SU-DHL-6 (cell line): ENCODE results near the gene EIF2S1.

Source experiments
- H2AFZ ChIP-seq: fragments of 200-600 bp; sonication (generic); 2 replicates; pipeline ENCODE4 v1.6.1; 2014; ENCODE audit warnings: low read depth, mild to moderate bottlenecking, moderate library complexity, mixed read lengths, antibody characterized with exemption, low read length; ENCODE audit not compliant: severe bottlenecking
- H3F3A ChIP-seq: fragments of 200-600 bp; shearing (Covaris generic); 2 replicates; pipeline ENCODE4 v1.6.0; 2016; ENCODE audit warnings: antibody characterized with exemption, mild to moderate bottlenecking; ENCODE audit not compliant: insufficient read depth
- H3K27ac ChIP-seq: fragments of 200-600 bp; sonication (generic); 2 replicates; pipeline ENCODE4 v1.5.1; 2016; ENCODE audit warnings: low read depth, mild to moderate bottlenecking, low read length, moderate library complexity, mixed read lengths
- H3K27me3 ChIP-seq: fragments of 200-600 bp; sonication (generic), shearing (Covaris generic); 2 replicates; pipeline ENCODE4 v1.6.0; 2014; ENCODE audit warnings: mild to moderate bottlenecking, low read length
- H3K36me3 ChIP-seq: fragments of 200-600 bp; sonication (generic); 2 replicates; pipeline ENCODE4 v1.6.1; 2014; ENCODE audit warnings: mild to moderate bottlenecking, low read length, mixed read lengths
- H3K4me2 ChIP-seq: fragments of 300-600, 200-600 bp; shearing (Covaris generic), sonication (generic); 2 replicates; pipeline ENCODE4 v1.6.0; 2014; ENCODE audit warnings: low read length, low read depth, mild to moderate bottlenecking; ENCODE audit not compliant: poor library complexity, severe bottlenecking
- H3K4me3 ChIP-seq: fragments of 200-600 bp; sonication (generic); 2 replicates; pipeline ENCODE4 v1.5.1; 2014; ENCODE audit warnings: antibody characterized with exemption, low read length, mild to moderate bottlenecking, mixed read lengths; ENCODE audit not compliant: insufficient read depth, poor library complexity, severe bottlenecking
- H3K79me2 ChIP-seq: fragments of 200-600 bp; sonication (generic); 2 replicates; pipeline ENCODE4 v1.6.1; 2014; ENCODE audit warnings: mild to moderate bottlenecking, low read length, moderate library complexity; ENCODE audit not compliant: insufficient read depth
- H3K9ac ChIP-seq: fragments of 200-600 bp; sonication (generic); 2 replicates; pipeline ENCODE4 v1.7.0; 2014; ENCODE audit warnings: mild to moderate bottlenecking, low read length
- H3K9me2 ChIP-seq: fragments of 200-600 bp; sonication (generic); replicated peaks from 2 replicates; pipeline ENCODE4 v1.6.1; 2014; ENCODE audit warnings: low read length; ENCODE audit not compliant: insufficient read depth
- H3K9me3 ChIP-seq: fragments of 200-600 bp; sonication (generic); 2 replicates; pipeline ENCODE4 v1.6.1; 2014; ENCODE audit warnings: low read length, mixed read lengths; ENCODE audit not compliant: insufficient read depth
- H4K20me1 ChIP-seq: fragments of 200-600 bp; sonication (generic); 2 replicates; pipeline ENCODE4 v1.6.1; 2014; ENCODE audit warnings: low read depth, mild to moderate bottlenecking, antibody characterized with exemption, low read length, moderate library complexity, mixed read lengths
- EZH2phosphoT487 ChIP-seq: fragments of 200-600 bp; sonication (generic), shearing (Covaris generic); conservative IDR thresholded peaks from 2 replicates; pipeline ENCODE4 v1.6.1; 2018; ENCODE audit warnings: mild to moderate bottlenecking, antibody characterized with exemption, low read length, moderate library complexity, mixed read lengths
- TF ChIP-seq, protein P1 (sequence below): fragments of 200-600 bp; sonication (generic); IDR thresholded peaks from one replicate; pipeline ENCODE4 v1.5.1; 2017; ENCODE audit warnings: antibody characterized with exemption, mild to moderate bottlenecking, low read length, moderate library complexity; ENCODE audit not compliant: insufficient read depth, poor library complexity, severe bottlenecking

The EIF2S1 gene

DNA sequence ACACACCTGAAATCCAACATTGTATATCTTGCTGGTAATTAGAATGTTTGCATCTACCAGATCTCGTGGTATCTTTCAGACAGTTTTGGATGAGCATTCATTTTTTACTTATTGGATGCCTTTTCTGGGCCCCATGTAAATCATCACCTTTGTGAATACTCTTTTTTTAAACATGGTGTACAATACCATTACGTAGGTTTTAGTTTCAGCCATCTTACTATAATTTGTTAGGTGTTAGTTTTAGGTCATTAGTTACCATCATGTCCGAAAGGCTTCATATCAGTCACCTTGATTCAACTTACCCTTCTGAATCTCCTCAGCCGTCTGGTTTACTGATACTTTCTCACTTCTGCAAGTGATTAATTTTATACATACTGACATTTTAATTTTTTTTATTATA lies 5.3 kb downstream of the EIF2S1 start:
- peaks cover 47% of the 10 kb centered on the region for H3K36me3 ChIP-seq
- no peaks in the 10 kb centered on the region for H3K9me2 ChIP-seq
- H3K4me2 ChIP-seq = no peak overlapping the region
- no peaks in the 10 kb centered on the region for H3F3A ChIP-seq
- no peak overlapping the region for H3K4me3 ChIP-seq
- no peaks in the 10 kb centered on the region for H3K9me3 ChIP-seq
- no peaks in the 10 kb centered on the region for H3K27me3 ChIP-seq
- TF ChIP-seq, protein P1, sequence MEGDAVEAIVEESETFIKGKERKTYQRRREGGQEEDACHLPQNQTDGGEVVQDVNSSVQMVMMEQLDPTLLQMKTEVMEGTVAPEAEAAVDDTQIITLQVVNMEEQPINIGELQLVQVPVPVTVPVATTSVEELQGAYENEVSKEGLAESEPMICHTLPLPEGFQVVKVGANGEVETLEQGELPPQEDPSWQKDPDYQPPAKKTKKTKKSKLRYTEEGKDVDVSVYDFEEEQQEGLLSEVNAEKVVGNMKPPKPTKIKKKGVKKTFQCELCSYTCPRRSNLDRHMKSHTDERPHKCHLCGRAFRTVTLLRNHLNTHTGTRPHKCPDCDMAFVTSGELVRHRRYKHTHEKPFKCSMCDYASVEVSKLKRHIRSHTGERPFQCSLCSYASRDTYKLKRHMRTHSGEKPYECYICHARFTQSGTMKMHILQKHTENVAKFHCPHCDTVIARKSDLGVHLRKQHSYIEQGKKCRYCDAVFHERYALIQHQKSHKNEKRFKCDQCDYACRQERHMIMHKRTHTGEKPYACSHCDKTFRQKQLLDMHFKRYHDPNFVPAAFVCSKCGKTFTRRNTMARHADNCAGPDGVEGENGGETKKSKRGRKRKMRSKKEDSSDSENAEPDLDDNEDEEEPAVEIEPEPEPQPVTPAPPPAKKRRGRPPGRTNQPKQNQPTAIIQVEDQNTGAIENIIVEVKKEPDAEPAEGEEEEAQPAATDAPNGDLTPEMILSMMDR = no peak
- TF ChIP-seq EZH2phosphoT487 = no peak
- peaks cover 37% of the 10 kb centered on the region for H4K20me1 ChIP-seq
- H3K9ac ChIP-seq = no peak overlapping the region
- H3K27ac ChIP-seq = no peak overlapping the region
- peaks cover 91% of the 10 kb centered on the region for H3K79me2 ChIP-seq
- no peak overlapping the region for H2AFZ ChIP-seq

DNA sequence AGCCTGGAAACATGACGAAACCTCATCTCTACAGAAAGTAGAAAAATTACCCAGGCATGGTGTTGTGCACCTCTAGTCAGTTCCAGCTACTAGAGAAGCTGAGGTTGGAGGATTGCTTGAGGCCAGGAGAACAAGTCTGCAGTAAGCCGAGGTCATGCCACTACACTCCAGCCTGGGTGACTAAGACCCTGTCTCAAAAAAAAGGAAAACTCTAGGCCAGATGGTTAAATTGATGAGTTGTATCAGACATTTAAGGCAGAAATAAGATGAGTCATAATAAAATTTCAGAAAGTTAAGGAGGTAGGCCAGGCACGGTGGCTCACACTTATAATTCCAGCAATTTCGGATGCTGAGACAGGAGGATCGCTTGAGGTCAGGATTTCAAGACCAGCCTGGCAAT lies 10.7 kb downstream of the EIF2S1 start:
- Histone ChIP-seq H3K4me3 (no peak overlapping the region), H3K9ac (no peak overlapping the region), H3K79me2 (peaks cover 62% of the 10 kb centered on the region), H3K9me2 (no peaks in the 10 kb centered on the region), H3K9me3 (no peaks in the 10 kb centered on the region), H3F3A (no peaks in the 10 kb centered on the region), H3K36me3 (peaks cover 54% of the 10 kb centered on the region), H4K20me1 (peaks cover 8% of the 10 kb centered on the region; the same call in 1 of the 2 replicates), H2AFZ (no peak overlapping the region), H3K27me3 (no peaks in the 10 kb centered on the region), H3K4me2 (no peak overlapping the region), H3K27ac (no peak overlapping the region)
- TF ChIP-seq, protein P1 = no peak
- no peak for TF ChIP-seq EZH2phosphoT487

DNA sequence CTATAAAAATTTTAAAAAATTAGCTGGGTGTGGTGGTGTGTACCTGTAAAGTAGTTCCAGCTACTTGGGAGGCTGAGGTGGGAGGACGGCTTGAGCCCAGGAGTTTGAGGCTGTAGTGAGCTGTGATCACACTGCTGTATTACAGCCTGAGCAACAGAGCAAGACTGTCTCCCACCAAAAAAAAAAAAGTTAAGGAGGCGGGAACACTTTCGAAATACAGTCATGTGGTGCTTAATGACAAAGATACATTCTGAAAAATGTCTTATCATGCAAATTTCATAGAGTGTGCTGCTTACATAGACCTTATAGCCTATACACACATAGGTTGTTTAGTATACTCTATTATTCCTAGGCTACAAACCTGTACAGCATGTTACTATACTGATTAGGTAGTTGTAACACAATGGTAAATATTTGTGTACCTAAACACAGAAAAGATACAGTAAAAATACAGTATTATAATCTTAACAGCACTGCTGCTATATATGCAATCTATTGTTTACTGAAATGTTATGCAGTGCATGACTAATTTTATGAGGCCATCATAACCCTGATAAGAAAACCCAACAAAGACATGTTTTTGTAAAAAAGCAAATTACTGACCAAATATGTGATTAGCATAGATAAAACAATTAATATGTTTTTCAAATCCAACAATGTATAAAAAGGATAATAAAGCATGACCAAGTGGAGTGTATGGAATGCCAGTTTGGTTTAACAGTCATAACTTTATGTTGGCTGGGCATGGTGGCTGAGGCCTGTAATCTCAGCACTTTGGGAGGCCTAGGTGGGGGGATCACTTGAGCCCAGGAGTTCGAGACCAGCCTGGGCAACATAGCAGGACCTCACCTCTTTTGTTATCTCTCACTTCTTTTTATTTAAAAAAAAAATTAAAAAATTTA lies 11.4 kb downstream of the EIF2S1 start:
- Histone ChIP-seq H3K36me3 (peaks cover 55% of the 10 kb centered on the region), H3K4me3 (no peak overlapping the region), H2AFZ (no peak overlapping the region), H3K27ac (no peak overlapping the region), H4K20me1 (peaks cover 8% of the 10 kb centered on the region; the same call in 1 of the 2 replicates), H3K9ac (no peak overlapping the region), H3K27me3 (no peaks in the 10 kb centered on the region), H3K9me2 (no peaks in the 10 kb centered on the region), H3K79me2 (peaks cover 55% of the 10 kb centered on the region), H3K4me2 (no peak overlapping the region), H3K9me3 (no peaks in the 10 kb centered on the region), H3F3A (no peaks in the 10 kb centered on the region)
- no peak for TF ChIP-seq EZH2phosphoT487
- TF ChIP-seq, protein P1 = no peak
